HG03175 (cell line): Measurements from ENCODE around the gene NDUFAF4.

Experiments used
- ATAC-seq: cut with Tn5 transposase; IDR thresholded peaks from one replicate; pipeline ENCODE4 v1.9.1; 2021; ENCODE audit warnings: mild to moderate bottlenecking, moderate library complexity; ENCODE audit not compliant: unreplicated experiment

NDUFAF4 gene

GRCh38 chr6:96897396-96898240 lies at the start of gene NDUFAF4:
TSS of gene NDUFAF4 (minus strand) at chr6:96897891. CDS start at chr6:96897801, 90 bp downstream.
- peak; percentile 93 for ATAC-seq

GRCh38 chr6:96947055-96947454 lies 49.4 kb upstream of the NDUFAF4 start:
- peak; percentile 92 for ATAC-seq

- no peak for ATAC-seq
Measured at GRCh38 chr6:96943555-96944215, 46.0 kb upstream of the NDUFAF4 start.

- no peak for ATAC-seq
Measured at GRCh38 chr6:96942676-96943075, 45.0 kb upstream of the NDUFAF4 start.

- ATAC-seq = no peak
Measured at GRCh38 chr6:96940322-96940721, 42.6 kb upstream of the NDUFAF4 start.

GRCh38 chr6:96939007-96939805 lies 41.5 kb upstream of the NDUFAF4 start:
- no peak for ATAC-seq

GRCh38 chr6:96934087-96934486 lies 36.4 kb upstream of the NDUFAF4 start:
- no peak for ATAC-seq

- no peak for ATAC-seq
Measured at GRCh38 chr6:96931198-96931597, 33.5 kb upstream of the NDUFAF4 start.

GRCh38 chr6:96929741-96930140 lies 32.0 kb upstream of the NDUFAF4 start:
- ATAC-seq = no peak

- ATAC-seq = no peak
Measured at GRCh38 chr6:96927660-96928059, 30.0 kb upstream of the NDUFAF4 start.

- ATAC-seq = no peak
Measured at GRCh38 chr6:96926425-96926824, 28.7 kb upstream of the NDUFAF4 start.

- no peak for ATAC-seq
Measured at GRCh38 chr6:96925290-96925687, 27.6 kb upstream of the NDUFAF4 start.

GRCh38 chr6:96923871-96924493 lies 26.3 kb upstream of the NDUFAF4 start:
- peak; percentile 79 for ATAC-seq

- ATAC-seq = no peak
Measured at GRCh38 chr6:96923400-96923799, 25.7 kb upstream of the NDUFAF4 start.

GRCh38 chr6:96917098-96917497 lies 19.4 kb upstream of the NDUFAF4 start:
- no peak for ATAC-seq

- ATAC-seq = no peak
Measured at GRCh38 chr6:96913621-96914020, 15.9 kb upstream of the NDUFAF4 start.

- no peak for ATAC-seq
Measured at GRCh38 chr6:96911751-96912150, 14.1 kb upstream of the NDUFAF4 start.

GRCh38 chr6:96911171-96911570 lies 13.5 kb upstream of the NDUFAF4 start:
- no peak for ATAC-seq

- no peak for ATAC-seq
Measured at GRCh38 chr6:96909811-96910210, 12.1 kb upstream of the NDUFAF4 start.

- ATAC-seq = peak; percentile 85
Measured at GRCh38 chr6:96907498-96907897, 9.8 kb upstream of the NDUFAF4 start.

- no peak for ATAC-seq
Measured at GRCh38 chr6:96900873-96901272, 3.2 kb upstream of the NDUFAF4 start.
